ENCODE data around the gene PACS1.
"Not testable (repeated sequence)": the region's sequence is repeated elsewhere in the genome, so short reads cannot be mapped to it uniquely, and the experiment has no call there.

The PACS1 gene

GRCh38 chr11:66259956-66260355, 189.9 kb downstream of the PACS1 start:
- DNase-seq (ENCODE audit: low spot score) = no peak

- DNase-seq (ENCODE audit: low spot score) = no peak
Measured at GRCh38 chr11:66261578-66261977, 191.5 kb downstream of the PACS1 start.

- no peak for DNase-seq (ENCODE audit: low spot score)
Measured at GRCh38 chr11:66262191-66262590, 192.1 kb downstream of the PACS1 start.

- no peak for DNase-seq (ENCODE audit: low spot score)
Measured at GRCh38 chr11:66262696-66263095, 192.6 kb downstream of the PACS1 start.

- no peak for DNase-seq (ENCODE audit: low spot score)
Measured at GRCh38 chr11:66263231-66263630, 193.2 kb downstream of the PACS1 start.

GRCh38 chr11:66263785-66264184, 193.7 kb downstream of the PACS1 start:
- no peak for DNase-seq (ENCODE audit: low spot score)

- DNase-seq (ENCODE audit: low spot score) = no peak
Measured at GRCh38 chr11:66264383-66264782, 194.3 kb downstream of the PACS1 start.

- no peak for DNase-seq (ENCODE audit: low spot score)
Measured at GRCh38 chr11:66264914-66265313, 194.8 kb downstream of the PACS1 start.

GRCh38 chr11:66265531-66266377, 195.7 kb downstream of the PACS1 start:
- no peak for DNase-seq (ENCODE audit: low spot score)

- no peak for DNase-seq (ENCODE audit: low spot score)
Measured at GRCh38 chr11:66266378-66267038, 196.4 kb downstream of the PACS1 start.

- no peak for DNase-seq (ENCODE audit: low spot score)
Measured at GRCh38 chr11:66267039-66267378, 196.9 kb downstream of the PACS1 start.

GRCh38 chr11:66267379-66268243, 197.5 kb downstream of the PACS1 start:
- peak; percentile 78 for DNase-seq (ENCODE audit: low spot score)

- DNase-seq (ENCODE audit: low spot score) = peak; percentile 99
Measured at GRCh38 chr11:66268244-66268951, 198.3 kb downstream of the PACS1 start, which contains the start of gene RAB1B. Gene RAB1B (plus strand): TSS chr11:66268639. CDS start chr11:66268680, 41 bp downstream.

GRCh38 chr11:66268952-66269905, 199.2 kb downstream of the PACS1 start:
- peak; percentile 50 for DNase-seq (ENCODE audit: low spot score)

GRCh38 chr11:66271816-66272215, 201.7 kb downstream of the PACS1 start:
- no peak for DNase-seq (ENCODE audit: low spot score)

GRCh38 chr11:66272596-66272995, 202.5 kb downstream of the PACS1 start:
- no peak for DNase-seq (ENCODE audit: low spot score)

- no peak for DNase-seq (ENCODE audit: low spot score)
Measured at GRCh38 chr11:66274219-66274618, 204.1 kb downstream of the PACS1 start.

GRCh38 chr11:66275396-66275795, 205.3 kb downstream of the PACS1 start:
- no peak for DNase-seq (ENCODE audit: low spot score)

GRCh38 chr11:66275984-66276612, 206.0 kb downstream of the PACS1 start:
- DNase-seq (ENCODE audit: low spot score) = no peak

- DNase-seq (ENCODE audit: low spot score) = not testable (repeated sequence)
Measured at GRCh38 chr11:66276619-66277018, 206.5 kb downstream of the PACS1 start.
